K562 (cell line): ENCODE data around the gene SP6. TPM values are rescaled to one million over a fixed set of nuclear protein-coding genes. Genes with fewer than 3 reads are reported as not detected.

Experiments
- ARID3B ChIP-seq: fragments of 250-450 bp; sonication (Bioruptor Pico); IDR thresholded peaks from 2 replicates; pipeline ENCODE4 v1.4.0; 2020; ENCODE audit warnings: borderline replicate concordance
- C11orf30 ChIP-seq: fragments of 450-650 bp; IDR thresholded peaks from 2 replicates; pipeline ENCODE4 v1.6.1; 2016; ENCODE audit warnings: low read depth, mild to moderate bottlenecking
- ELF4 ChIP-seq: fragments of 450-650 bp; formaldehyde crosslinking; IDR thresholded peaks from 2 replicates; pipeline ENCODE4 v1.4.0; 2022; ENCODE audit warnings: missing genetic modification characterization
- HLTF ChIP-seq: fragments of 450-650 bp; IDR thresholded peaks from 2 replicates; pipeline ENCODE4 v1.6.1; 2016
- HNRNPK ChIP-seq: fragments of 200-400 bp; formaldehyde crosslinking; IDR thresholded peaks from one replicate; pipeline ENCODE4 v1.6.1; 2018; ENCODE audit warnings: mild to moderate bottlenecking, low read depth, low read length; ENCODE audit not compliant: poor library complexity, severe bottlenecking
- IFI16 ChIP-seq: fragments of 250-450 bp; sonication (Bioruptor Pico); IDR thresholded peaks from 2 replicates; pipeline ENCODE4 v2.1.2; 2022; ENCODE audit warnings: mild to moderate bottlenecking, inconsistent platforms
- KLF1 ChIP-seq: fragments of 450-650 bp; IDR thresholded peaks from 2 replicates; pipeline ENCODE4 v1.6.1; 2016; ENCODE audit warnings: missing genetic modification characterization, missing compliant biosample characterization
- MTA1 ChIP-seq: fragments of 450-650 bp; IDR thresholded peaks from 2 replicates; pipeline ENCODE4 v1.6.1; 2017; ENCODE audit warnings: borderline replicate concordance
- NONO ChIP-seq, 2 experiments: fragments of 200-400 bp in 1 of 2; fragments of 450-650 bp in 1 of 2; formaldehyde crosslinking in 1 of 2; IDR thresholded peaks; 2 replicates each; pipeline ENCODE4 v1.6.1; 2017; ENCODE audit warnings: low read depth in 2 of 2, mild to moderate bottlenecking in 2 of 2, moderate library complexity in 2 of 2, low read length in 1 of 2
- PPARD ChIP-seq: fragments of 250-450 bp; sonication (Bioruptor Pico); IDR thresholded peaks from 2 replicates; pipeline ENCODE4 v1.8.0; 2022; ENCODE audit warnings: inconsistent platforms, mild to moderate bottlenecking, moderate library complexity
- SRSF1 ChIP-seq: fragments of 200-400 bp; formaldehyde crosslinking; IDR thresholded peaks from 2 replicates; pipeline ENCODE4 v1.6.1; 2017; ENCODE audit warnings: mild to moderate bottlenecking, low read depth, low read length, moderate library complexity
- STAT5A ChIP-seq: IDR thresholded peaks from 2 replicates; pipeline ENCODE4 v1.6.1; 2012; ENCODE audit warnings: low read length, inconsistent platforms, borderline replicate concordance
- TEAD2 ChIP-seq: fragments of 450-650 bp; IDR thresholded peaks from 2 replicates; pipeline ENCODE4 v1.6.1; 2016; ENCODE audit warnings: missing genetic modification characterization, control low read depth, missing compliant biosample characterization
- ZBTB1 ChIP-seq: sonication (generic); formaldehyde crosslinking; IDR thresholded peaks from 2 replicates; pipeline ENCODE4 v1.8.1; 2023; ENCODE audit warnings: missing genetic modification reagents, low read depth, mild to moderate bottlenecking, borderline replicate concordance
- ZKSCAN8 ChIP-seq: fragments of 200-800 bp; sonication (Bioruptor generic); IDR thresholded peaks from 2 replicates; pipeline ENCODE4 v1.6.1; 2016; ENCODE audit warnings: missing genetic modification characterization, missing compliant biosample characterization
- ZNF395 ChIP-seq: fragments of 200-800 bp; sonication (Bioruptor generic); IDR thresholded peaks from 2 replicates; pipeline ENCODE4 v1.6.1; 2017; ENCODE audit warnings: missing genetic modification characterization, missing compliant biosample characterization
- ZNF76 ChIP-seq: fragments of 250-450 bp; sonication (Bioruptor Pico); IDR thresholded peaks from 2 replicates; pipeline ENCODE4 v1.4.0; 2020; ENCODE audit warnings: mild to moderate bottlenecking, moderate library complexity, borderline replicate concordance
- ZNF830 ChIP-seq: fragments of 250-450 bp; sonication (Bioruptor Pico); IDR thresholded peaks from 2 replicates; pipeline ENCODE4 v1.5.0; 2021; ENCODE audit warnings: mild to moderate bottlenecking
- polyA plus RNA-seq, 8 experiments: library from polyadenylated mRNA; depleted of rRNA in 4 of 8; stranded (reverse) in 5 of 8; unstranded in 3 of 8; fragments of >200 nt; fragmentation: Nextera tagmentation in 2 of 8; fragmentation: Illumina TruSeq in 1 of 8; extraction: Ambion mirVana in 2 of 8; extraction: Trizol in 1 of 8; gene quantifications; 2 replicates each; pipeline versions ENCODE4 v1.2.1 to v1.2.3, GENCODE V29; 2011 to 2014; ENCODE audit warnings: inconsistent platforms in 1 of 8, missing spikeins in 1 of 8
- total RNA-seq, 7 experiments: library from RNA; depleted of rRNA in 6 of 7; stranded (reverse); fragments of >200 nt in 6 of 7; fragmentation: Illumina TruSeq in 2 of 7; extraction: Trizol in 2 of 7; gene quantifications; 2 replicates each; pipeline versions ENCODE4 v1.2.1 to v1.2.3, GENCODE V29; 2011 to 2021; ENCODE audit warnings: low replicate concordance in 1 of 7
- TF ChIP-seq, protein P1 (sequence below): fragments of 250-450 bp; sonication (Bioruptor Pico); IDR thresholded peaks from 2 replicates; pipeline ENCODE4 v1.6.1; 2021; ENCODE audit warnings: mild to moderate bottlenecking

Gene SP6
- total and polyA plus RNA-seq, 9 of the 15 experiments (the other 6 are each of a cell fraction or from before 2014, with no cell fraction given), result 0.11 to 7.9 (median 2.2) TPM

DNA sequence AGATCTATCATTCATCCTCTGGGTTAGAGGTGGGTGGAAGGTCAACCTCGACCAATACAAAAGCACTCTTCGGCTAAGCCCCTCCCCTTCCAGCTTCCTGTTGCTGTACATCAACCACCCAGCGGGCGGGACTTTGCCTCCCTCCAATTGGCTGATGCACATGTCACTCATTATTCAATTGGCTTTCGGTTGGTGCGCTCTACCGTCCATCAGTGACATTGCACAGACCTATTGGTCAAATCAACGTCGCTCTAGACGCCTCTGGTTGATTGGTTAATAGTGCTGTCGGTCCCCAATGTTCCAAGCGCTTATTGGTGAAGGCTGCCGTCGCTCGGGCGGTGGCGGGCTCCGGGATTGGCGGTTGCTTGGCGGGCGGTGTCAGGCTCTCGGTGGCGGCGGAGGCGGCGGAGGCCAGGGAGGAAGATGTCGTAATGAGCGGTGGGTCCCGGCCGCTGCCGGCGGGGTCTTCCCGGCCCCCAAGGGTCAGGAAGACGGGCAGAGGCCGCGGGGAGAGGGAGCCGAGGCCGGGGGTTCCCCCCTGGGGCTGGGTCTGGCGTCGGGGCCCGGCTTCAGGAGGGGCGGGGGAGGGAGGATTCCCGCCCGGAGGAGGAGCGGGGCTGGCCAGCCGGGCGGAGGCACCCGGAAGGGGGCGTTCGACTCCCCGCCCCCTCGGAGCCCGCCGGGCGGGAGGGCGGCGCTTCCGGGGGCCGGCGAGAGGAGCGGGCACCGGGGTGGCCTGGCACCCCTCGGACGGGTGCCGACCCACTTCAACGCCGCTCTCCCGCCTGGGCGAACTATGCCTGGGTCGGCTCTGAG is 45.1 kb upstream of the SP6 start, which contains the start of gene SP2 (continued):
- TF ChIP-seq ZKSCAN8, result no peak
- no peak for TF ChIP-seq ZNF830
- no peak for TF ChIP-seq TEAD2
- TF ChIP-seq ELF4, result peak; percentile 63; the same call in 1 of the 2 replicates
- TF ChIP-seq, protein P1, sequence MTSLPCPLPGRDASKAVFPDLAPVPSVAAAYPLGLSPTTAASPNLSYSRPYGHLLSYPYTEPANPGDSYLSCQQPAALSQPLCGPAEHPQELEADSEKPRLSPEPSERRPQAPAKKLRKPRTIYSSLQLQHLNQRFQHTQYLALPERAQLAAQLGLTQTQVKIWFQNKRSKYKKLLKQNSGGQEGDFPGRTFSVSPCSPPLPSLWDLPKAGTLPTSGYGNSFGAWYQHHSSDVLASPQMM (CRISPR knock-in tag), result no peak
- TF ChIP-seq ZNF395 (CRISPR knock-in tag), result no peak; the same call in 1 of the 2 replicates
- TF ChIP-seq MTA1, result no peak; the same call in 1 of the 2 replicates
- TF ChIP-seq ZBTB1 (CRISPR knock-in tag), result no peak
- TF ChIP-seq C11orf30, result peak; percentile 67
- no peak for TF ChIP-seq HNRNPK
- no peak for TF ChIP-seq KLF1 (tag)
- no peak for TF ChIP-seq ZNF76 (CRISPR knock-in tag)
- TF ChIP-seq ARID3B (CRISPR knock-in tag), result no peak
- no peak for TF ChIP-seq HLTF
- no peak for TF ChIP-seq IFI16 (CRISPR knock-in tag)
- no peak for TF ChIP-seq STAT5A
- no peak for TF ChIP-seq SRSF1
- TF ChIP-seq PPARD (CRISPR knock-in tag), result no peak
- no peak for TF ChIP-seq NONO (IDR thresholded peaks at IDR 0.05; ENCODE audit: low read depth in 2 of 2, low read length in 1 of 2)
